Body of pancreas (tissue), 4 donors: ENCODE results near the gene WDR38. TPM values are rescaled to one million over a fixed set of nuclear protein-coding genes. Genes with fewer than 3 reads are reported as not detected.

Experiments
- ATAC-seq: fragments of 150-250 bp; one replicate; pipeline ENCODE4 v1.9.1; 2016
- DNase-seq, 4 donors: peaks; one replicate each; pipeline ENCODE4 v3.0.0-alpha.2; 2019
- H3K27ac ChIP-seq, 4 donors: fragments of 200-600 bp; sonication (generic); 1 replicate in 3 of 4; 2 replicates in 1 of 4; pipeline versions ENCODE4 v1.5.1 to v1.6.1; 2016 to 2019; ENCODE audit warnings: mild to moderate bottlenecking in 1 of 4, mixed read lengths in 1 of 4, moderate library complexity in 1 of 4
- H3K27me3 ChIP-seq, 2 donors: fragments of 200-600 bp; sonication (generic); one replicate each; pipeline ENCODE4 v1.6.0; 2016; ENCODE audit warnings: mild to moderate bottlenecking in 1 of 2
- H3K36me3 ChIP-seq, 2 donors: fragments of 200-600 bp; sonication (generic); replicated peaks in 1 of 2; 2 replicates each; pipeline ENCODE4 v1.5.1; 2016; ENCODE audit warnings: low read depth in 2 of 2; ENCODE audit not compliant: insufficient read depth in 1 of 2
- H3K4me1 ChIP-seq: fragments of 200-600 bp; sonication (generic); one replicate; pipeline ENCODE4 v1.6.0; 2016
- H3K4me3 ChIP-seq, 2 donors: fragments of 200-600 bp; sonication (generic); 1 replicate in 1 of 2; 2 replicates in 1 of 2; pipeline ENCODE4 v1.5.1; 2016 to 2019
- H3K9me3 ChIP-seq, 3 donors: fragments of 200-600 bp; sonication (generic); 1 replicate in 2 of 3; 2 replicates in 1 of 3; pipeline ENCODE4 v1.5.1; 2016
- CTCF ChIP-seq, 7 experiments: fragments of 450-650 bp in 4 of 7; fragments of 200-600 bp in 3 of 7; sonication (generic) in 3 of 7; IDR thresholded peaks; one replicate each; pipeline ENCODE4 v1.5.1; 2016 to 2019; ENCODE audit warnings: antibody characterized with exemption in 7 of 7
- POLR2A ChIP-seq, 3 donors: fragments of 450-650 bp; IDR thresholded peaks; one replicate each; pipeline ENCODE4 v1.6.1; 2016; ENCODE audit warnings: antibody characterized with exemption in 3 of 3, mild to moderate bottlenecking in 2 of 3
- WGBS, 2 donors: methylation state at CpG; one replicate each; pipeline ENCODE4 v1.1.5; 2017; 5-methylcytosine and 5-hydroxymethylcytosine counted together
- intact Hi-C: fragments of 100-400 bp; cut with DNase I; formaldehyde crosslinking; loops from one replicate; pipeline ENCODE4 v1.15.1; 2023
- total RNA-seq, 2 donors: library from RNA; depleted of rRNA; stranded (reverse); fragments of >200 nt; gene quantifications; one replicate each; pipeline ENCODE4 v1.1.0, GENCODE V29; 2016

The WDR38 gene
- total RNA-seq, 2 donors from 2014 or later: 0.78 TPM; not detected in 1

GRCh38 chr9:124880501-124880900 is 27.2 kb downstream of the WDR38 start:
- Histone ChIP-seq H3K9me3 (no peaks in the 10 kb centered on the region), H3K4me3 (no peak overlapping the region), H3K4me1 (no peaks in the 10 kb centered on the region), H3K27ac (no peak overlapping the region), H3K36me3 (peaks cover 6 to 15% of the 10 kb centered on the region in 2 donors), H3K27me3 (no peaks in the 10 kb centered on the region)
- 68 to 75% methylated on average over 6 to 9 of the region's 9 CpGs for WGBS, 2 donors
- no peak for DNase-seq
- no peak for ATAC-seq
- intact Hi-C loops: no loop called here
- TF ChIP-seq CTCF (IDR thresholded peaks at IDR 0.05): no peak
- no peak for TF ChIP-seq POLR2A (IDR thresholded peaks at IDR 0.05)

GRCh38 chr9:124881138-124881743 is 28.0 kb downstream of the WDR38 start:
- Histone ChIP-seq H3K27me3 (no peaks in the 10 kb centered on the region), H3K4me3 (no peak overlapping the region), H3K27ac (no peak overlapping the region), H3K9me3 (no peaks in the 10 kb centered on the region), H3K36me3 (peaks cover 6 to 16% of the 10 kb centered on the region in 2 donors), H3K4me1 (no peaks in the 10 kb centered on the region)
- TF ChIP-seq CTCF (IDR thresholded peaks at IDR 0.05): no peak
- TF ChIP-seq POLR2A (IDR thresholded peaks at IDR 0.05): no peak
- DNase-seq: no peak
- 92 to 99% methylated on average over 11 to 15 of the region's 16 CpGs for WGBS, 2 donors
- ATAC-seq: no peak
- intact Hi-C loops: no loop called here

GRCh38 chr9:124882231-124882630 is 29.0 kb downstream of the WDR38 start:
- TF ChIP-seq POLR2A (IDR thresholded peaks at IDR 0.05) (no peak), CTCF (IDR thresholded peaks at IDR 0.05) (no peak)
- intact Hi-C loops: no loop called here
- Histone ChIP-seq H3K4me3 (no peak overlapping the region), H3K36me3 (peaks cover 6 to 20% of the 10 kb centered on the region in 2 donors), H3K4me1 (no peaks in the 10 kb centered on the region), H3K27ac (no peak overlapping the region), H3K9me3 (no peaks in the 10 kb centered on the region), H3K27me3 (no peaks in the 10 kb centered on the region)
- WGBS, 2 donors: 0 to 74% methylated on average over 1 to 13 of the region's 13 CpGs
- DNase-seq (no peak), ATAC-seq (no peak)

- Histone ChIP-seq H3K36me3 (peaks cover 13 to 30% of the 10 kb centered on the region in 2 donors), H3K27ac (no peak overlapping the region), H3K4me3 (no peak overlapping the region), H3K27me3 (no peaks in the 10 kb centered on the region), H3K4me1 (no peaks in the 10 kb centered on the region), H3K9me3 (no peaks in the 10 kb centered on the region)
- intact Hi-C loops: no loop called here
- 86 to 93% methylated on average over 4 of the region's 4 CpGs for WGBS, 2 donors
- ATAC-seq (no peak), DNase-seq (no peak)
- TF ChIP-seq CTCF (IDR thresholded peaks at IDR 0.05): no peak
- TF ChIP-seq POLR2A (IDR thresholded peaks at IDR 0.05): no peak
Measured at GRCh38 chr9:124884376-124884775, 31.1 kb downstream of the WDR38 start.

GRCh38 chr9:124885551-124885950 is 32.3 kb downstream of the WDR38 start:
- H3K27ac ChIP-seq: no peak overlapping the region
- no peaks in the 10 kb centered on the region for H3K4me1 ChIP-seq
- 87 to 93% methylated on average over 4 of the region's 4 CpGs for WGBS, 2 donors
- peaks cover 8 to 25% of the 10 kb centered on the region in 2 donors for H3K36me3 ChIP-seq
- H3K4me3 ChIP-seq: no peak overlapping the region
- TF ChIP-seq CTCF (IDR thresholded peaks at IDR 0.05) (no peak), POLR2A (IDR thresholded peaks at IDR 0.05) (no peak)
- DNase-seq (no peak), ATAC-seq (no peak)
- no peaks in the 10 kb centered on the region for H3K9me3 ChIP-seq
- intact Hi-C loops: no loop called here
- no peaks in the 10 kb centered on the region for H3K27me3 ChIP-seq
